RWPE2 (cell line): ENCODE measurements around the gene ZNF70.

ENCODE experiments used
- ATAC-seq: fragments of 200-7000 bp; cut with Tn5 transposase; 3 replicates; pipeline ENCODE4 v1.9.1; 2021; ENCODE audit warnings: low read depth
- DNase-seq: peaks from one replicate; pipeline ENCODE4 v3.0.0-alpha.2; 2020; ENCODE audit warnings: low spot score
- H3K27ac ChIP-seq: fragments of 450-650 bp; 2 replicates; pipeline ENCODE4 v1.5.1; 2017; ENCODE audit warnings: mild to moderate bottlenecking; ENCODE audit not compliant: poor library complexity, severe bottlenecking
- H3K27me3 ChIP-seq: fragments of 250-450 bp; sonication (Bioruptor Pico); 2 replicates; pipeline ENCODE4 v1.5.1; 2021; ENCODE audit warnings: mild to moderate bottlenecking, moderate library complexity; ENCODE audit not compliant: insufficient read depth, poor library complexity, severe bottlenecking
- H3K36me3 ChIP-seq: fragments of 250-450 bp; sonication (Bioruptor Pico); 2 replicates; pipeline ENCODE4 v1.5.1; 2020; ENCODE audit warnings: low read depth, mild to moderate bottlenecking, moderate library complexity
- H3K4me1 ChIP-seq: fragments of 250-450 bp; sonication (Bioruptor Pico); 2 replicates; pipeline ENCODE4 v1.5.1; 2021; ENCODE audit warnings: mild to moderate bottlenecking, moderate library complexity; ENCODE audit not compliant: insufficient read depth, poor library complexity, severe bottlenecking
- H3K4me3 ChIP-seq: fragments of 250-450 bp; sonication (Bioruptor Pico); 2 replicates; pipeline ENCODE4 v1.5.1; 2021; ENCODE audit warnings: mild to moderate bottlenecking, moderate library complexity; ENCODE audit not compliant: severe bottlenecking
- H3K9me3 ChIP-seq: fragments of 250-450 bp; sonication (Bioruptor Pico); 2 replicates; pipeline ENCODE4 v1.5.1; 2021; ENCODE audit warnings: mild to moderate bottlenecking, moderate library complexity; ENCODE audit not compliant: severe bottlenecking
- CTCF ChIP-seq: fragments of 450-650 bp; IDR thresholded peaks from one replicate; pipeline ENCODE4 v1.5.1; 2017; ENCODE audit warnings: mild to moderate bottlenecking, moderate library complexity; ENCODE audit not compliant: poor library complexity, severe bottlenecking

ZNF70 gene

GRCh38 chr22:23760056-23760455 is 9.1 kb upstream of the ZNF70 start:
- Histone ChIP-seq H3K4me3 (no peak overlapping the region), H3K27me3 (no peaks in the 10 kb centered on the region), H3K4me1 (no peaks in the 10 kb centered on the region), H3K27ac (no peak overlapping the region), H3K36me3 (no peaks in the 10 kb centered on the region), H3K9me3 (no peaks in the 10 kb centered on the region)
- TF ChIP-seq CTCF, result no peak
- ATAC-seq (no peak), DNase-seq (no peak)

- Histone ChIP-seq H3K36me3 (no peaks in the 10 kb centered on the region), H3K27ac (no peak overlapping the region), H3K27me3 (no peaks in the 10 kb centered on the region), H3K4me3 (no peak overlapping the region), H3K9me3 (no peaks in the 10 kb centered on the region), H3K4me1 (no peaks in the 10 kb centered on the region)
- no peak for DNase-seq
- no peak for TF ChIP-seq CTCF
- ATAC-seq, result no peak
Measured at GRCh38 chr22:23759566-23759965, 8.7 kb upstream of the ZNF70 start.

GRCh38 chr22:23756891-23757290 is 6.0 kb upstream of the ZNF70 start:
- Histone ChIP-seq H3K4me3 (no peak overlapping the region), H3K27ac (no peak overlapping the region), H3K9me3 (no peaks in the 10 kb centered on the region), H3K36me3 (no peaks in the 10 kb centered on the region), H3K4me1 (no peaks in the 10 kb centered on the region), H3K27me3 (no peaks in the 10 kb centered on the region)
- ATAC-seq (no peak), DNase-seq (no peak)
- no peak for TF ChIP-seq CTCF

GRCh38 chr22:23755711-23756110 is 4.8 kb upstream of the ZNF70 start:
- ATAC-seq (no peak), DNase-seq (no peak)
- no peak overlapping the region for H3K27ac ChIP-seq
- no peak overlapping the region for H3K4me3 ChIP-seq
- no peaks in the 10 kb centered on the region for H3K9me3 ChIP-seq
- H3K27me3 ChIP-seq, result no peaks in the 10 kb centered on the region
- no peaks in the 10 kb centered on the region for H3K36me3 ChIP-seq
- TF ChIP-seq CTCF, result no peak
- H3K4me1 ChIP-seq, result peaks cover 3% of the 10 kb centered on the region

GRCh38 chr22:23754980-23755636 is 4.2 kb upstream of the ZNF70 start:
- H3K27ac ChIP-seq, result no peak overlapping the region
- H3K9me3 ChIP-seq, result no peaks in the 10 kb centered on the region
- no peaks in the 10 kb centered on the region for H3K36me3 ChIP-seq
- no peak for TF ChIP-seq CTCF
- H3K27me3 ChIP-seq, result no peaks in the 10 kb centered on the region
- H3K4me1 ChIP-seq, result peaks cover 3% of the 10 kb centered on the region
- no peak for DNase-seq
- no peak for ATAC-seq
- no peak overlapping the region for H3K4me3 ChIP-seq
